ENCODE data around the gene TMEM178B. TPM values are rescaled to one million over a fixed set of nuclear protein-coding genes. Genes with fewer than 3 reads are reported as not detected.
"Not testable (repeated sequence)": the region's sequence is repeated elsewhere in the genome, so short reads cannot be mapped to it uniquely, and the experiment has no call there.

TMEM178B gene
- total RNA-seq, 2 donors from 2014 or later = 0.92 to 0.95 TPM

GRCh38 chr7:141322383-141322782 is 248.5 kb downstream of the TMEM178B start:
- no peak overlapping the region for H3K4me3 ChIP-seq
- DNase-seq (ENCODE audit: low spot score) (no peak), ATAC-seq (ENCODE audit: insufficient number of reproducible peaks, low FRiP score, low read depth) (no peak)
- TF ChIP-seq CTCF (IDR thresholded peaks at IDR 0.05) = no peak
- no peaks in the 10 kb centered on the region for H3K9me3 ChIP-seq
- H3K4me1 ChIP-seq (ENCODE audit: control insufficient read depth in 1 of 2, low read depth in 2 of 2) = no peaks in the 10 kb centered on the region
- H3K27me3 ChIP-seq (replicated peaks; ENCODE audit: insufficient read depth) = no peaks in the 10 kb centered on the region
- no peaks in the 10 kb centered on the region for H3K36me3 ChIP-seq
- H3K27ac ChIP-seq = no peak overlapping the region

- TF ChIP-seq CTCF (IDR thresholded peaks at IDR 0.05) = no peak
- no peak for ATAC-seq (ENCODE audit: insufficient number of reproducible peaks, low FRiP score, low read depth)
- H3K4me3 ChIP-seq = no peak overlapping the region
- H3K36me3 ChIP-seq = no peaks in the 10 kb centered on the region
- H3K27me3 ChIP-seq (replicated peaks; ENCODE audit: insufficient read depth) = no peaks in the 10 kb centered on the region
- no peak for DNase-seq (ENCODE audit: low spot score)
- H3K27ac ChIP-seq = no peak overlapping the region
- H3K4me1 ChIP-seq (ENCODE audit: control insufficient read depth in 1 of 2, low read depth in 2 of 2) = no peaks in the 10 kb centered on the region
- no peaks in the 10 kb centered on the region for H3K9me3 ChIP-seq
Observed at GRCh38 chr7:141323826-141324225, 250.0 kb downstream of the TMEM178B start.

GRCh38 chr7:141324870-141325269 is 251.0 kb downstream of the TMEM178B start:
- no peak for DNase-seq (ENCODE audit: low spot score)
- no peak for ATAC-seq (ENCODE audit: insufficient number of reproducible peaks, low FRiP score, low read depth)
- no peaks in the 10 kb centered on the region for H3K9me3 ChIP-seq
- H3K4me1 ChIP-seq (ENCODE audit: control insufficient read depth in 1 of 2, low read depth in 2 of 2) = no peaks in the 10 kb centered on the region
- TF ChIP-seq CTCF (IDR thresholded peaks at IDR 0.05) = no peak
- no peaks in the 10 kb centered on the region for H3K36me3 ChIP-seq
- H3K27ac ChIP-seq = no peak overlapping the region
- no peak overlapping the region for H3K4me3 ChIP-seq
- H3K27me3 ChIP-seq (replicated peaks; ENCODE audit: insufficient read depth) = no peaks in the 10 kb centered on the region

- H3K27ac ChIP-seq = no peak overlapping the region
- no peaks in the 10 kb centered on the region for H3K4me1 ChIP-seq (ENCODE audit: control insufficient read depth in 1 of 2, low read depth in 2 of 2)
- no peak overlapping the region for H3K4me3 ChIP-seq
- no peaks in the 10 kb centered on the region for H3K36me3 ChIP-seq
- no peak for TF ChIP-seq CTCF (IDR thresholded peaks at IDR 0.05)
- H3K27me3 ChIP-seq (replicated peaks; ENCODE audit: insufficient read depth) = no peaks in the 10 kb centered on the region
- H3K9me3 ChIP-seq = no peaks in the 10 kb centered on the region
- no peak for DNase-seq (ENCODE audit: low spot score)
- no peak for ATAC-seq (ENCODE audit: insufficient number of reproducible peaks, low FRiP score, low read depth)
Observed at GRCh38 chr7:141325275-141325674, 251.4 kb downstream of the TMEM178B start.

- H3K27me3 ChIP-seq (replicated peaks; ENCODE audit: insufficient read depth) = no peaks in the 10 kb centered on the region
- DNase-seq (ENCODE audit: low spot score) = no peak
- no peaks in the 10 kb centered on the region for H3K9me3 ChIP-seq
- TF ChIP-seq CTCF (IDR thresholded peaks at IDR 0.05) = no peak
- H3K36me3 ChIP-seq = no peaks in the 10 kb centered on the region
- ATAC-seq (ENCODE audit: insufficient number of reproducible peaks, low FRiP score, low read depth) = no peak
- H3K4me1 ChIP-seq (ENCODE audit: control insufficient read depth in 1 of 2, low read depth in 2 of 2) = no peaks in the 10 kb centered on the region
- H3K27ac ChIP-seq = no peak overlapping the region
- no peak overlapping the region for H3K4me3 ChIP-seq
Observed at GRCh38 chr7:141328290-141328689, 254.4 kb downstream of the TMEM178B start.

GRCh38 chr7:141330285-141330684 is 256.4 kb downstream of the TMEM178B start:
- not testable (repeated sequence) for H3K36me3 ChIP-seq; ATAC-seq (ENCODE audit: insufficient number of reproducible peaks, low FRiP score, low read depth); DNase-seq (ENCODE audit: low spot score); H3K27me3 ChIP-seq (replicated peaks; ENCODE audit: insufficient read depth); H3K9me3 ChIP-seq; H3K4me1 ChIP-seq (ENCODE audit: control insufficient read depth in 1 of 2, low read depth in 2 of 2); H3K4me3 ChIP-seq; H3K27ac ChIP-seq
